ENCODE results near the gene TGFA.

TGFA gene

DNA sequence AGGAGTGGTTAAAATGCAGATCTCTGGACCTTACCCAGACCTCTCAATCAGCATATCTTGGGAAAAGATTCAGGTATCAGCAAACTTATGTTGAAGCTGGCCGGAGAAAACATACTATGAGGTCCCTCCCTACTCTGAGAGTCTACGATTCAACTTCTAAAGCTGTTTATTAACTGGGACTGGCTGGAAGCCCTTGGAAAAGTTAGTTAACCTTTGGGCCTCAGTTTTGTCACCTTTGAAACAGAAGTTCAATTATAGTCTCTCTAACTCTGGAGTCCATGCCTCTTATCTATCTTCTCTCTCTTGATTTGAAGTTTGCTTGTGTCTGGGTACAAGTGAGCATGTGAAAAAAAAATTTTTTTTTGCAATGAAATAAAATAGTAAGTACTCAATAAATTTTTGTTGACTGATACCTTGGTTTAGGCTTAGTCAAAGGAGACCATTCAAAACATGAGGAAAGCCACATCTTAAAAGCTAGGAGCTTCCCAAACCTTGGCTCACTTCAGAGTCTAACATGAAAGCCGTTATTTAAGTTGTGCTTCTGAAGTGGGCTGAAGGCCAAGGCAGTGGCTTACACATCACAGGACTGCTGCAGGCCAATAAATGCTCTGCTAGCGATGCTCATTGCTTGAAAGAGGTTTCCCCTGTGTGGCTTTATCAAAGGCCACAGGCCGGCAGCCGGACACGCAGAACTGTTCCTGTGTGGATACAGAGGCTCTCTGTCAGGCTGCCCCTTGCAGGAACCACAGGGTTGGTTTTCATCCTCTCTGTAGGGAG lies 141.1 kb downstream of the TGFA start:
- no peak for DNase-seq

DNA sequence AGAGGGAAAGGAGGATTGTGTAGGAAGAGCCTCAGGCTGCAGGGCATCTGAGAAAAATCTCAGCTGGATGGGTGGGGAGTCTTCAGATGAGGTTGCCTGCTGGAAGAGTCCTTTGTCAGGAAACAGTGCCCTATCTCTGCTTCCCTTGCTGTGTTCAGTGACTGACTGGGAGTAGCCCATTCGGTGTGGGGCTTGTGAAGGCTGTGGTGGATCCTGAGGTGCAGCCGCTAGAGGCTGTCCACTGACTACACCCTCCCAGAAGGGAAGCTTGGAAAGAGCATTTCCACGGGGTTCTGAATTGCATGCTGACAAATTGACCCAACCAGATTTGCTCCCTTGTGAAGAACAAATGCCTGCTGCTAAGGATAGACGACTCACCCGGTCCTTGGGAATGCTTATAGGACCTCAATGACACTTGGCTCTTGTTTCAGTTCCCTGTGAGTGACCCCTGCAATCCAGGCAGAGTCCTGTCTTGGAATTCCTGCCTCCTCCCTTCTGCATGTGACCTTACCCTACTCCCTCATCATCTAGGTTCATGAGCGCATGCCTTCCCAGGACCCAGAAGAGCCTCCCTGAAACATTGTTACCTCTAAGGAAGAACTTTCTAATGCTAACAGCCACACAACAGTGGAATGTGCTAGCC lies 142.0 kb downstream of the TGFA start:
- no peak for DNase-seq

DNA sequence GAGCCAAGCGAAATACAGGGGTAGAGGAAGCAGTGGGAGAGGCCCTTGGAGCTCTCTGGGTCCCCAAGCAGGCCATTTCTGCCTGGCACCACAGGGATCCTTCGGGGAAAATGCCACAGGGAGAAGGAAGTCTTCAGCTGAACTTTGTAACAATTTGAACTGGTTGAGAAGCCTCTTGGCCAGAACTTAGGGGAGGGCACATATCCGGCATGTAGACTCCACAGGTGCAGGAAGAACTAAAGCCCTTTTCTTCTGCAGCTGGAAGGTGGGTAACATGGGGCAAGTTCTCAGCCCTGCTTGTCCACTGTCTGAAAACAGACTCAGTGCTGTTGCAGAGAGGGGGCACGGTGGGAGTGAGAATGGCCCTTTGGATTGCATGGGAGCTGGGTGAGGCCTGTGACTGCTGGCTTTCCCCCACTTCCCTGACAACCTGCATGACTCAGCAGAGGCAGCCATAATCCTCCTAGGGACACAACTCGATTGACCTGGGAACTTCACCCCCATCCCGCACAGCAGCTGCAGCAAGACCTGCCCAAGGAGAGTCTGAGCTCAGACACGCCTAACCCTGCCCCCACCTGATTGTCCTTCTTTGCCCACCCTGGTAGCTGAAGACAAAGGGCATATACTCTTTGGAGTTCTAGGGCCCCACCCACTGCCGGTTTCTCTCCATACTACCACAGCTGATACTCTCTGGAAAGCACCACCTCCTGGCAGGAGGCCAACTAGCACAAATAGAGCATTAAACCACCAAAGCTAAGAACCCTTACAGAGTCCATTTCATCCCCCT lies 150.2 kb downstream of the TGFA start:
- no peak for DNase-seq

DNA sequence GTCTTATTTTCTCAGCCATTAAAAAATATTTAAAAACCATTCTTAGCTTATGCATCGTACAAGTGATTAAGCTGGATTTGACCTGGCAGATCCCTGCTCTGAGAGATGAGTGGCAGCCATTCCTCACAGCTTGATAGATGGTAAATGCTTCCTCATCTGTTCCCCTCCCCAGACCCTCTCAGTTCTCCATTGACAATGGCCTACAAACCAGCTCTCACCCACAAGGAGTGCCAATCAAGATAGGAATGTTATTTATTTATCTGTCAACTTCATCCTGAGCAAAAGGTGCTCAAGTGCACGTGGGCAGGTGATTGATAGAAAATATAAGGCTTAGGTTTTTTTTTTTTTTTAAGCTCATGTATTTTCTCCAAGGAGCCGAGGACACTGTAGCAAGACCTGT lies 153.1 kb downstream of the TGFA start:
- no peak for DNase-seq

DNA sequence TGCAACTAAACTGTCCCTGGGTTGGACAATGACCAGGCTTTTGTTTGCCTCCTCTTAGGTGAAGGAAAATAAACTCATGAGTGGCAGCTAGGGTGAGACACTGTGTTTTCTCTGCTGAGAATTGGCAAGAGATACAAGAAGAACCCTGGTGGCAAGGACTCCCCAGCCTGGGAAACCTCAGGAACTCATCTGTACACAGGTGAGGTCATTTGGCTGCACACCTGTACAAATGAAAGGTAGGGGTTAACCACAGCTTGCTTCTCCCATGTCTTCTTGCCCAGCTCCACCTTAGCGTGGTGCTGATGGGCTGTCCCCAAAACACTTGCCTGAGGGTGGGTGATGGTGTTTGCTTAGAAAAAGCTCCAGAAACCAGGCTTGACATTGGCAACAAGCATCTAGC lies 154.6 kb downstream of the TGFA start:
- DNase-seq: no peak

All from eye (tissue), 1 donor.